Left lung (tissue), 10 donors: Measurements from ENCODE around the gene GARRE1. TPM values are rescaled to one million over a fixed set of nuclear protein-coding genes. Genes with fewer than 3 reads are reported as not detected.
"Not testable (repeated sequence)": the region's sequence is repeated elsewhere in the genome, so short reads cannot be mapped to it uniquely, and the experiment has no call there.

ENCODE experiments used
- ATAC-seq: fragments of 200-7000 bp; cut with Tn5 transposase; one replicate; pipeline ENCODE4 v1.9.1; 2020; ENCODE audit warnings: moderate library complexity
- DNase-seq, 4 donors: peaks; one replicate each; pipeline ENCODE4 v3.0.0-alpha.2; 2013 to 2020
- H3K27ac ChIP-seq, 2 donors: fragments of 200-600 bp; sonication (generic) in 1 of 2; one replicate each; pipeline versions ENCODE4 v1.5.0 to v1.8.0; 2020 to 2021
- H3K27me3 ChIP-seq, 2 donors: fragments of 200-600 bp; sonication (generic) in 1 of 2; one replicate each; pipeline versions ENCODE4 v1.5.0 to v1.8.0; 2020 to 2021
- H3K36me3 ChIP-seq, 2 donors: fragments of 200-600 bp; sonication (generic) in 1 of 2; one replicate each; pipeline versions ENCODE4 v1.5.0 to v1.8.0; 2020 to 2021
- H3K4me1 ChIP-seq, 2 donors: fragments of 200-600 bp; one replicate each; pipeline ENCODE4 v1.8.0; 2021
- H3K4me3 ChIP-seq, 2 donors: fragments of 200-600 bp; sonication (generic) in 1 of 2; one replicate each; pipeline versions ENCODE4 v1.5.0 to v1.8.0; 2020 to 2021; ENCODE audit warnings: mild to moderate bottlenecking in 1 of 2
- H3K9me3 ChIP-seq, 2 donors: fragments of 200-600 bp; sonication (generic) in 1 of 2; one replicate each; pipeline versions ENCODE4 v1.5.0 to v1.8.0; 2020 to 2021
- intact Hi-C, 2 donors: fragments of 100-400 bp; cut with DNase I; formaldehyde crosslinking; loops; one replicate each; pipeline versions ENCODE4 v1.11.2 to v1.14.2; 2022
- polyA plus RNA-seq, 6 donors: library from polyadenylated mRNA; unstranded; fragments of 120-200 nt; gene quantifications; one replicate each; pipeline ENCODE4 v1.2.1, GENCODE V29; 2013; ENCODE audit not compliant: insufficient read length in 6 of 6
- total RNA-seq, 2 donors: library from RNA; stranded (reverse); fragmentation: NEBNext Ultra II Directional; extraction: Animal tissue kit (Norgen Biotek cat#: 25700); gene quantifications; one replicate each; pipeline ENCODE4 v1.2.1, GENCODE V29; 2021
- TF ChIP-seq, protein P1 (sequence below), 2 donors: fragments of 200-600 bp; sonication (generic) in 1 of 2; IDR thresholded peaks; one replicate each; pipeline versions ENCODE4 v1.5.0 to v1.8.0; 2021; ENCODE audit warnings: antibody characterized with exemption in 2 of 2
- donor health status: DM: no; HTN: yes; CAD: no.
- donor health status: DM: no; HTN: no; CAD: no.

GARRE1 gene
- total and polyA plus RNA-seq, 8 donors, result 26.2 to 45.2 (median 36.4) TPM

DNA sequence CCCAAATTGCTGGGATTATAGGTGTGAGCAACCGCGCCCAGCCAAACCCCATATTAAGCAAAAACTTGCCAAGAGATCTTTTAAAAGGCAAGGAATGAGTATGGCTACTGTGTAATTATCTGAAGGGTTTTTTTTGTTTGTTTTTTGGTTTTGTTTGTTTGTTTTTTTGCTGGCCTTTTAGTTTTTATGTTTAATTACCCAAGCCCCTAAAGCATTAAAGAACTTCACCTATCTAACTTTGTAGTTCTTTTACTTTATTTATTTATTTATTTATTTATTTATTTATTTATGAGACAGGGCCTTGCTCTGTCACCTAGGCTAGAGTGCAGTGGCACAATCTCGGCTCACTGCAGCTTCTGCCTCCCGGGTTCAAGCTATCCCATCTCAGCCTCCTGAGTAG is 40.3 kb upstream of the GARRE1 start:
- Histone ChIP-seq H3K27ac (no peak overlapping the region), H3K4me1 (peaks cover 0 to 12% of the 10 kb centered on the region in 2 donors), H3K9me3 (no peaks in the 10 kb centered on the region), H3K27me3 (no peaks in the 10 kb centered on the region), H3K36me3 (peaks cover 0 to 84% of the 10 kb centered on the region in 2 donors), H3K4me3 (no peak overlapping the region)
- intact Hi-C loops, result no loop called here
- no peak for ATAC-seq
- no peak for DNase-seq
- TF ChIP-seq, protein P1, sequence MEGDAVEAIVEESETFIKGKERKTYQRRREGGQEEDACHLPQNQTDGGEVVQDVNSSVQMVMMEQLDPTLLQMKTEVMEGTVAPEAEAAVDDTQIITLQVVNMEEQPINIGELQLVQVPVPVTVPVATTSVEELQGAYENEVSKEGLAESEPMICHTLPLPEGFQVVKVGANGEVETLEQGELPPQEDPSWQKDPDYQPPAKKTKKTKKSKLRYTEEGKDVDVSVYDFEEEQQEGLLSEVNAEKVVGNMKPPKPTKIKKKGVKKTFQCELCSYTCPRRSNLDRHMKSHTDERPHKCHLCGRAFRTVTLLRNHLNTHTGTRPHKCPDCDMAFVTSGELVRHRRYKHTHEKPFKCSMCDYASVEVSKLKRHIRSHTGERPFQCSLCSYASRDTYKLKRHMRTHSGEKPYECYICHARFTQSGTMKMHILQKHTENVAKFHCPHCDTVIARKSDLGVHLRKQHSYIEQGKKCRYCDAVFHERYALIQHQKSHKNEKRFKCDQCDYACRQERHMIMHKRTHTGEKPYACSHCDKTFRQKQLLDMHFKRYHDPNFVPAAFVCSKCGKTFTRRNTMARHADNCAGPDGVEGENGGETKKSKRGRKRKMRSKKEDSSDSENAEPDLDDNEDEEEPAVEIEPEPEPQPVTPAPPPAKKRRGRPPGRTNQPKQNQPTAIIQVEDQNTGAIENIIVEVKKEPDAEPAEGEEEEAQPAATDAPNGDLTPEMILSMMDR (IDR thresholded peaks at IDR 0.05), result no peak

DNA sequence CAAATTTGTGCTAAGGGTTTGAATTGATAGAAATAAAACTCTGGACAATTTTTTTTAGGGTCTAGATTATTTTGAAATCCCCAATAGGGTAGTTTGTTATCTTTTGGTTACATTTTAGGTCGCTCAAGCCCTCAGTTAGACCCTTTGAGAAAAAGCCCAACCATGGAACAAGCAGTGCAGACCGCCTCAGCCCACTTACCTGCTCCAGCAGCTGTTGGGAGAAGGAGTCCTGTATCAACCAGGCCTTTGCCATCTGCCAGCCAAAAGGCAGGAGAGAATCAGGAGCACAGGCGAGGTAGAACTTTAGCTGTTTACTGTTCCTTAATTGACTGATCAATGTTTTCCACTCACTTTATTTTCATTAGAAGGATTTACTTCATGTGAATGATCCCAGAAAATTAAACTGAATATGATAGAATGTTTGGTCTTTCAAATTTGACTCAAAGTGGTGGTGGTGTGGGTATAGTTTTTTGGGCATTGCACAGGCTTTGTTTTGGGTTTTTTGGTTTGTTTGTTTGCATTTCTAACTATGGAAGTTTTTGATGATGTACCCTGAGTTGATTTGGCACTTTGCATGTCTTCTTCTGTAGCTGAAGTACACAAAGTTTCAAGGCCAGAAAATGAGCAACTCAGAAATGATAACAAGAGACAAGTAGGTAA is 39.2 kb upstream of the GARRE1 start:
- H3K4me1 ChIP-seq, result peaks cover 0 to 12% of the 10 kb centered on the region in 2 donors
- H3K9me3 ChIP-seq, result no peaks in the 10 kb centered on the region
- DNase-seq (no peak), ATAC-seq (no peak)
- H3K27ac ChIP-seq, result no peak overlapping the region
- intact Hi-C loops, result no loop called here
- no peaks in the 10 kb centered on the region for H3K27me3 ChIP-seq
- H3K4me3 ChIP-seq, result no peak overlapping the region
- TF ChIP-seq, protein P1 (IDR thresholded peaks at IDR 0.05), result no peak
- H3K36me3 ChIP-seq, result peaks cover 0 to 83% of the 10 kb centered on the region in 2 donors

DNA sequence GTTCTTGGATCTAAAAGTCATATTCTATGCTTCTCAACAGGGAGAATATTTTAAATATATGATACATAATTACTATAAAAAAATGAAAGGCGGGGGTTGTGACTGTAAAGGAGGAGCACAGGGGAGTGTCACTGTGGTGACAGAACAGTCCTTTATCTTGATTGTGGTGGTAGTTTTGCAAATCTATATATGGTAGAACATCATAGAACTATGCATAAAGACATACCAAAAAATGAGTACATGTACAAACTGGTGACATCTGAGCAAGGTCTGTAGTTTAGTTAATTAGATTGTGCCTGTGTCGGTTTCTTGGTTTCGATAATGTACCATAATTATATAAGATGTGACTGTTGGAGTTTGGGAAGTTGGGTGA is 38.7 kb upstream of the GARRE1 start:
- no peak for DNase-seq
- H3K36me3 ChIP-seq, result peaks cover 0 to 82% of the 10 kb centered on the region in 2 donors
- H3K9me3 ChIP-seq, result no peaks in the 10 kb centered on the region
- ATAC-seq, result no peak
- no peak overlapping the region for H3K27ac ChIP-seq
- H3K27me3 ChIP-seq, result no peaks in the 10 kb centered on the region
- TF ChIP-seq, protein P1 (IDR thresholded peaks at IDR 0.05), result no peak
- no peak overlapping the region for H3K4me3 ChIP-seq
- H3K4me1 ChIP-seq, result peaks cover 0 to 12% of the 10 kb centered on the region in 2 donors
- intact Hi-C loops, result no loop called here

DNA sequence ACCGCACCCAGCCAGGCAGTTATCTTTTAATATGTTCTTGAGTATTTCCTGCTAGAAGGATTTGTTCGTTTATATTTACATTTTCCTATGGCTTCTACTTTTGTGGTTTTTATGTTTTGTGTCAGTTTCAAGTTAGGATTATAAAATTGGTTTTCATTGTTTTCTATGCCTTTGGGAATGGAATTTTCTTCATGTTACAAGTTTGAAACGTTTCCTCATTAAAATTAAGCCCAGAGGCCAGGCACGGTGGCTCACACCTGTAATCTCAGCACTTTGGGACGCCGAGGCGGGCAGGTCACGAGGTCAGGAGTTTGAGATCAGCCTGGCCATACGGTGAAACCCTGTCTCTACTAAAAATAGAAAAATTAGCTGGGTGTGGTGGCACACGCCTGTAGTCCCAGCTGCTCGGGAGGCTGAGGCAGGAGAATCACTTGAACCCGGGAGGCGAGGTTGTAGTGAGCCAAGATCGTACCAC is 37.6 kb upstream of the GARRE1 start:
- H3K27me3 ChIP-seq, H3K4me3 ChIP-seq, DNase-seq, ATAC-seq, H3K27ac ChIP-seq, intact Hi-C loops, H3K9me3 ChIP-seq: not testable (repeated sequence)
- H3K36me3 ChIP-seq, result peaks cover 0 to 82% of the 10 kb centered on the region in 2 donors
- peaks cover 0 to 12% of the 10 kb centered on the region in 2 donors for H3K4me1 ChIP-seq

DNA sequence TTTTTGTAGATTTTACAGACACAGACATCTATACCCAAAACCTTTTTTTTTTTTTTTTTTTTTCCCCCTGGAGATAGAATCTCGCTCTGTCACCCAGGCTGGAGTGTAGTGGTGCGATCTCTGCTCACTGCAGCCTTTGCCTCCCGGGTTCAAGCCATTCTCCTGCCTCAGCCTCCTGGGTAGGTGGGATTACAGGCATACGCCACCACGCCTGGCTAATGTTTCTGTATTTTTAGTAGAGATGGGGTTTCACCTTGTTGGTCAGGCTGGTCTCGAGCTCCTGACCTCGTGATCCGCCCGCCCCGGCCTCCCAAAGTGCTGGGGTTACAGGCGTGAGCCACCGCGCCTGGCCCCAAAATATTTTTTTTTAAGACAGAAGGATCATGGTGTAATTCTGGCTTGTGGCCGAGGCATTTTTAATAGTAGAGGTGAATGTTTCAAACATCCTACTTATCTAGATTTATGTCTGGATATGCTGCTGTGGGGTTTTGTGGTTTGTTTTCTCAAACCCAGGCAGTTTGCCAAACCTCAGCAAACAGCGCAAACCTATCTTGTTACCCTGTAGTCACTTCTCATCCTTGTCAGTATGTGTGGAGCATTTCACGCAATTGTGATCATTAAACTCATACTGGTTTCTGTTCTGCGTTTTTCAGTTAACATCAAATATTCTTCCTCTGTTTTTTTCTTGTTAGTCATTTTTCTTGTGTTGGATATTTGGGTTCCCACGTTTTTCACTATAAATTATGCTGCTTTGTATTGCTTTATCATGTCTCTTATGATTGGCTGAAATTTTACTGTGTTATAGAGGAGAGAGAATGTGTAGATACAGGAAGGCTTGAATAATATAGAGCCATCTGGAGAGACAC is 36.2 kb upstream of the GARRE1 start:
- Histone ChIP-seq H3K36me3 (peaks cover 4 to 82% of the 10 kb centered on the region in 2 donors), H3K27me3 (no peaks in the 10 kb centered on the region)
- ATAC-seq, result peak; percentile 50

More for the DNA sequence above, 36.2 kb upstream of the GARRE1 start:
- Histone ChIP-seq H3K27ac (peak overlapping the region in 1 of 2 donors; percentile 18), H3K9me3 (no peaks in the 10 kb centered on the region), H3K4me1 (peaks cover 0 to 12% of the 10 kb centered on the region in 2 donors), H3K4me3 (no peak overlapping the region)
- intact Hi-C loops, result no loop called here
- DNase-seq, result no peak
- TF ChIP-seq, protein P1 (IDR thresholded peaks at IDR 0.05), result no peak
